Esophagus muscularis mucosa (tissue), 4 donors: Measurements from ENCODE around the gene CYP2U1. TPM values are rescaled to one million over a fixed set of nuclear protein-coding genes. Genes with fewer than 3 reads are reported as not detected.
A peak's percentile ranks its signal among the peaks of the same experiment; 100 is the strongest.

Source experiments
- DNase-seq: peaks from one replicate; pipeline ENCODE4 v3.0.0-alpha.2; 2017; ENCODE audit errors: extremely low spot score
- H3K27ac ChIP-seq, 4 donors: fragments of 200-600 bp; sonication (generic); replicated peaks in 1 of 4; 1 replicate in 3 of 4; 2 replicates in 1 of 4; pipeline ENCODE4 v1.5.1; 2016 to 2019; ENCODE audit warnings: mild to moderate bottlenecking in 1 of 4
- H3K27me3 ChIP-seq, 4 donors: fragments of 200-600 bp; sonication (generic); one replicate each; pipeline versions ENCODE4 v1.5.1 to v1.6.0; 2016 to 2019
- H3K36me3 ChIP-seq, 4 donors: fragments of 200-600 bp; sonication (generic); one replicate each; pipeline ENCODE4 v1.5.1; 2016 to 2019
- H3K4me1 ChIP-seq, 4 donors: fragments of 200-600 bp; sonication (generic); one replicate each; pipeline ENCODE4 v1.5.1; 2016 to 2019
- H3K4me3 ChIP-seq, 4 donors: fragments of 200-600 bp; sonication (generic); 1 replicate in 2 of 4; 2 replicates in 2 of 4; pipeline ENCODE4 v1.5.1; 2016 to 2019; ENCODE audit warnings: mild to moderate bottlenecking in 4 of 4, moderate library complexity in 1 of 4
- H3K9me3 ChIP-seq, 4 donors: fragments of 200-600 bp; sonication (generic); 1 replicate in 3 of 4; 2 replicates in 1 of 4; pipeline ENCODE4 v1.5.1; 2016 to 2019
- EP300 ChIP-seq: sonication (generic); formaldehyde crosslinking; IDR thresholded peaks from one replicate; pipeline ENCODE4 v1.6.1; 2017; ENCODE audit warnings: antibody characterized with exemption
- POLR2A ChIP-seq: fragments of 450-650 bp; IDR thresholded peaks from one replicate; pipeline ENCODE4 v1.6.1; 2017; ENCODE audit warnings: antibody characterized with exemption, moderate library complexity, mild to moderate bottlenecking, low read depth
- POLR2AphosphoS5 ChIP-seq, 2 donors: sonication (generic); formaldehyde crosslinking; IDR thresholded peaks; one replicate each; pipeline ENCODE4 v1.6.1; 2017; ENCODE audit warnings: antibody characterized with exemption in 2 of 2
- WGBS: methylation state at CpG from one replicate; pipeline ENCODE4 v1.1.5; 2018; 5-methylcytosine and 5-hydroxymethylcytosine counted together
- intact Hi-C: fragments of 100-400 bp; cut with DNase I; formaldehyde crosslinking; loops from one replicate; pipeline ENCODE4 v1.15.1; 2023
- total RNA-seq, 4 donors: library from RNA; depleted of rRNA; stranded (reverse); fragments of >200 nt; gene quantifications; one replicate each; pipeline versions ENCODE4 v1.1.0 to v1.2.1, GENCODE V29; 2016
- TF ChIP-seq, protein P1 (sequence below), 3 experiments: fragments of 200-600 bp in 2 of 3; fragments of 450-650 bp in 1 of 3; sonication (generic) in 2 of 3; IDR thresholded peaks; one replicate each; pipeline ENCODE4 v1.5.1; 2017 to 2019; ENCODE audit warnings: antibody characterized with exemption in 3 of 3, mild to moderate bottlenecking in 2 of 3, moderate library complexity in 1 of 3

Gene CYP2U1
- total RNA-seq, 4 donors from 2014 or later = 17.7 to 36.6 (median 22.9) TPM

DNA sequence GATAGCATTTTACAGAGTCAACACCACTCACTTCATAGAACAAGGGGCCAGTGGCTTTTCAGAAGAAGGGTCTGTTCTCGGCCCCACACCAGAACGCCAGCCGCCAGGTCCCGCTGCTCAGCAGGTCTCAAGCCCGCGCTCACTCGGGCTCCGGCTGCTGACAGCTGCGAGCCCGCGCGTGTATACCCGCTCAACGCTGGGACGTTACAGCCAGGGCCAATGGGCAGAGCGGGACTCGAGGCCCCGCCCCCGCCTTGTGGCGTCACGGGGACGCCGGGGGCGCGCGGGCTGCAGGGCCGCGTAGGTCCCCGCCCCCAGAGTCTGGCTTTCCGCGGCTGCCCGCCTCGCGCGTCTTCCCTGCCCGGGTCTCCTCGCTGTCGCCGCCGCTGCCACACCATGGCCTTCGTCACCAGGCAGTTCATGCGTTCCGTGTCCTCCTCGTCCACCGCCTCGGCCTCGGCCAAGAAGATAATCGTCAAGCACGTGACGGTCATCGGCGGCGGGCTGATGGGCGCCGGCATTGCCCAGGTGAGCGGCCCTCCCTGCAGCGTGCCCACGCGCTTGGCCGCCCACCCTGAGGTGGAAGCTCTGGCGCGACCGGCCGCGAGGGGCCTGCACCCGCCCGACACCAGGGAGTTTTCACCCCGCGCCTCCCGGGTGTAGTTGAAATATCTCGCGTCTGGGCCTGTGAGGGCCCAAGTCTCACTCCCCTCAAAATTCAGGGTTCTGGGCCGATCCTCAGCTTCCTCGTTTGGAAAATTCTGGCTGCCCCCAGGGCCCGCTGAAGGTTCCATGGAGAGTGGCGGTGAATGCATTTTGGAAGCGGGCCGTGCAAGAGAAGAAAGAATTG, 58.4 kb downstream of the CYP2U1 start, which contains the start of gene HADH:
Gene HADH (plus strand): TSS at position 353 of the 850 bp plus-strand sequence. CDS start 44 bp downstream, at position 397.
- H3K4me1 ChIP-seq = peaks cover 10 to 69% (median 63%) of the 10 kb centered on the region in 4 donors
- WGBS = 0% methylated on average over 27 of the region's 78 CpGs

DNA sequence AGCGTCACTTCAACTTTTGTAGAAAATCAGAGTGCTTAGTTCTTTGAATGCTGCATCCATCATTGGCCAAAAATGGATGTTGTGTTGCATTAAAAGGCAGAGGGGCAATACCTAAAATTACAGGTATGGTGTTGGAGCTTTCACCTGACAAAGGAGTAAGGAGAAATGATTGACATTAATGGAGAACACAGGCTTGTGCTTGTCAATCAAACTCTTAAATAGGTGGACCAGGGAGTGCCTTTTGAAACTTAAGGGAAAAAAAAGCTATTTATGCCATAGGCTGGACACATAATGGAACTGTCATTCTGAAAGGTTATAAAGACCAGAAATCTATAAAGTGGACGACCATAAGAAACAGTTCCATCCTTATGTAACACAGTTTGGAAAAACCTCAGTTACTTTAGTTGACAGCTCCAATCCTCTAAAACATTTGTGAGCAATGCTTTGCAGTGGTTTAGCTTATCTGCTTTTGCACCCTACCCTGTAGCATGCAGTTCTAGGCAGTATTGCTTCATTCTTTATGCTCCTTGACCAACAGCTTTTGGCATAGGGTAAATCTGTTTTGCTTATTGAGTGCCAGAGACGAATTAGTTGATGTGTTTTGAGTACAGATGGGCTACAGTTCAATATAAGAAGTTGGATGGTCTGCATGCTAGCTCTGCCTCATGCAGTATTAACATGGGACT, 60.7 kb downstream of the CYP2U1 start:
- Histone ChIP-seq H3K9me3 (no peaks in the 10 kb centered on the region), H3K4me1 (peaks cover 25 to 86% (median 80%) of the 10 kb centered on the region in 4 donors), H3K4me3 (peak overlapping the region; percentile 78 to 99 (median 88)), H3K27me3 (no peaks in the 10 kb centered on the region), H3K36me3 (no peaks in the 10 kb centered on the region), H3K27ac (peak overlapping the region; percentile 92 to 98 (median 95))
- no peak for DNase-seq
- intact Hi-C loops = loop anchor here (5.0 kb wide), 1 partner anchor 60 kb away; the partner anchor contains the start of gene CYP2U1
- TF ChIP-seq POLR2A = no peak
- TF ChIP-seq, protein P1, sequence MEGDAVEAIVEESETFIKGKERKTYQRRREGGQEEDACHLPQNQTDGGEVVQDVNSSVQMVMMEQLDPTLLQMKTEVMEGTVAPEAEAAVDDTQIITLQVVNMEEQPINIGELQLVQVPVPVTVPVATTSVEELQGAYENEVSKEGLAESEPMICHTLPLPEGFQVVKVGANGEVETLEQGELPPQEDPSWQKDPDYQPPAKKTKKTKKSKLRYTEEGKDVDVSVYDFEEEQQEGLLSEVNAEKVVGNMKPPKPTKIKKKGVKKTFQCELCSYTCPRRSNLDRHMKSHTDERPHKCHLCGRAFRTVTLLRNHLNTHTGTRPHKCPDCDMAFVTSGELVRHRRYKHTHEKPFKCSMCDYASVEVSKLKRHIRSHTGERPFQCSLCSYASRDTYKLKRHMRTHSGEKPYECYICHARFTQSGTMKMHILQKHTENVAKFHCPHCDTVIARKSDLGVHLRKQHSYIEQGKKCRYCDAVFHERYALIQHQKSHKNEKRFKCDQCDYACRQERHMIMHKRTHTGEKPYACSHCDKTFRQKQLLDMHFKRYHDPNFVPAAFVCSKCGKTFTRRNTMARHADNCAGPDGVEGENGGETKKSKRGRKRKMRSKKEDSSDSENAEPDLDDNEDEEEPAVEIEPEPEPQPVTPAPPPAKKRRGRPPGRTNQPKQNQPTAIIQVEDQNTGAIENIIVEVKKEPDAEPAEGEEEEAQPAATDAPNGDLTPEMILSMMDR (IDR thresholded peaks at IDR 0.05) = no peak
- no peak for TF ChIP-seq EP300
- TF ChIP-seq POLR2AphosphoS5 (IDR thresholded peaks at IDR 0.05) = no peak
- 64% methylated on average over 3 of the region's 3 CpGs for WGBS

More for the DNA sequence above, 58.4 kb downstream of the CYP2U1 start, which contains the start of gene HADH:
- Histone ChIP-seq H3K9me3 (no peaks in the 10 kb centered on the region), H3K4me3 (peak within 1 kb of the TSS; percentile 78 to 99 (median 88)), H3K27ac (peak within 1 kb of the TSS; percentile 92 to 98 (median 95)), H3K36me3 (no peaks in the 10 kb centered on the region), H3K27me3 (no peaks in the 10 kb centered on the region)
- DNase-seq = peak; percentile 98
- TF ChIP-seq POLR2A (peak; percentile 86), POLR2AphosphoS5 (IDR thresholded peaks at IDR 0.05) (peak; percentile 99), EP300 (no peak)
- intact Hi-C loops = loop anchor here (5.0 kb wide), 1 partner anchor 57 kb away; the partner anchor contains the start of gene CYP2U1

DNA sequence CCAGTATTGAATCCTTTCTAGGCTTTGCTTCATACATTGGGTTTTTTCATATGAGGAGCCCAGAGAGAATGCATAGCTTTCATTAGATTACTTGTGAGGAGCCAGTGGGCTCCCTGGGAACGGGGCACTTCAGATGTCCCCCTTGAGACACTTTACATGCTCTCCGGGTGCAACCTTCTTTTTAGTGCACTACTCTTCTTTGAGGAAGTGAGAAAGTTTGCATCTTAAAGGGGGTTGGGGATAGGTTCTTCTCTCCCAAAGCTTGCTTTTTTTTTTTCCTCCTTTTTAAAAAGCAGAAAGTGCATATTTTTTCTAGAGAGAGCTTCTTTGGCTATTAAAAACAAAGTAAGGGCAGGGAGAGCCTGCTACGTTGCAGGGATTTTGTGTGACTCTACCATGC, 62.6 kb downstream of the CYP2U1 start:
- Histone ChIP-seq H3K27ac (peak overlapping the region in 3 of 4 donors; percentile 12 to 41 (median 29)), H3K27me3 (no peaks in the 10 kb centered on the region), H3K4me1 (peaks cover 41 to 86% (median 83%) of the 10 kb centered on the region in 4 donors), H3K9me3 (no peaks in the 10 kb centered on the region), H3K4me3 (peak overlapping the region in 1 of 4 donors; percentile 10), H3K36me3 (no peaks in the 10 kb centered on the region)
- TF ChIP-seq, protein P1 (IDR thresholded peaks at IDR 0.05) = no peak
- no peak for TF ChIP-seq EP300
- TF ChIP-seq POLR2AphosphoS5 (IDR thresholded peaks at IDR 0.05) = no peak
- TF ChIP-seq POLR2A = no peak
- 67% methylated on average over 3 of the region's 3 CpGs for WGBS
- intact Hi-C loops = loop anchor here (5.0 kb wide), 1 partner anchor 62 kb away; the partner anchor contains the start of gene CYP2U1
- DNase-seq = no peak

DNA sequence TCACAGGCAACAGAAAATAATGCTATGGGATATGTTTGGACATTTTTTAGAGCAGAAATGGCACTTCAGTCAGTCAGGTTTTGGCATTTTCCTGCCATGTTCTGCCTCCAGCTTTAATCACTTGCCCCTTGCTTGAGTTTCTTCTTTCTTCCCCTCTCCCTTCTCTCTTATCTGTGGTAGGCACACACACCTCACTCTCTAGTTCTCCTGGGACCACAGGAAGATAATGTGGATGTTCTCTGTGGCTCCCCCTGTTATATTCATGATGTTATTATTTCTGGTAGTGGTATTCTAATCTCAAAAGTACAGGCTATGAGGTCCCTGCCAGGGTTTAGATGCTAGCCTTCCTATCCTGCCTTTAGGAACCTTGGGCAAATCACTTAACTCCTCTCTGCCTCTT, 63.5 kb downstream of the CYP2U1 start:
- Histone ChIP-seq H3K4me1 (peaks cover 46 to 92% (median 89%) of the 10 kb centered on the region in 4 donors), H3K4me3 (no peak overlapping the region), H3K36me3 (no peaks in the 10 kb centered on the region), H3K27me3 (no peaks in the 10 kb centered on the region), H3K27ac (peak overlapping the region in 2 of 4 donors; percentile 13 to 41), H3K9me3 (no peaks in the 10 kb centered on the region)
- intact Hi-C loops = loop anchor here (5.0 kb wide), 1 partner anchor 63 kb away; the partner anchor contains the start of gene CYP2U1
- DNase-seq = no peak
- TF ChIP-seq POLR2AphosphoS5 (IDR thresholded peaks at IDR 0.05) (no peak), POLR2A (no peak), EP300 (no peak)

DNA sequence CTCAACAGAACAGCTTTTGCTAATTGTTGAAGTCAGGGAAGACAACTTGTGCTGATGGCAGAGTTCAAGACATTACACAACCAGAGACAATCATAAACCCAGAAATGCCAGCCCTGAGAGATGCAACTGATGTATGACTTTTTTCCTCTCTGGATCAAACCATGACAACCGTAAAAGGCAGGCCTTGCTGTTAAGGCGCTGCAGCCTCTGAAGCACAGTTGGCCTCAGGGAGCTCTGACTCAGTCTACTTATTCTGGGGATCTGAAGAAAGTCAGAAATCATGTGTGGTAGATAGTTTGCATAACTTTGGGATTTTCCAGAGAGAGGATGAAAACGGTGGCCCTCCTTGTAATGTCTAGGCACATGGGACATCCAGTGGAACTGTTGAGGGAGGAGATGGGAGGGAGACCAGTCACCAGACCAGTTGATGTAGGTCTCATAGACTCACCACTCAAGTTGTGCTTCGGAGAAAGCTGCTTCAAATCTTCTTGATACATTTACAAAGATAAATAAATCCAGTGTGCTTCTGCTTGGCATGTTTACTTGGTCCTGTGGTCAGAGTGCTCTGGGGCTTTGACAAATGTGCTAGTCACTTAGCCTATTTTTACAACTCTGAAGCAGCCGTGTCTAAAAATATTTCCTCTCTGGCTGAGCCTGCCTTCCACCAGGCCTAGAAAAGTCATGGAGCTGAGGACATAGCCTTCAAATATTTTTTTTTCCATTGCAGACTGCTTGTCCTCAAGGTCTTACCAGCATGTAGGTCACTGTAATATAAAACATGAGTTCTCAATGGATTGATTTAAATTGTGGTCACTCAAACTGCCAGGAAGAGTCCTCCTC, 65.8 kb downstream of the CYP2U1 start:
- peaks cover 46 to 79% (median 79%) of the 10 kb centered on the region in 4 donors for H3K4me1 ChIP-seq
- H3K27ac ChIP-seq = peak overlapping the region; percentile 81 to 86 (median 84)
- H3K36me3 ChIP-seq = no peaks in the 10 kb centered on the region
- no peaks in the 10 kb centered on the region for H3K27me3 ChIP-seq
- H3K9me3 ChIP-seq = no peaks in the 10 kb centered on the region
- H3K4me3 ChIP-seq = no peak overlapping the region
- TF ChIP-seq EP300 (no peak), POLR2A (no peak), POLR2AphosphoS5 (IDR thresholded peaks at IDR 0.05) (peak; percentile 49 to 67)
- TF ChIP-seq, protein P1 (IDR thresholded peaks at IDR 0.05) = peak in 1 of 3 experiments; percentile 7
- 47% methylated on average over 5 of the region's 5 CpGs for WGBS
- intact Hi-C loops = no loop called here
- DNase-seq = no peak
